OCI-LY3 (cell line): ENCODE results near the gene VOPP1.

Experiments used
- H2AFZ ChIP-seq: fragments of 200-600, 300-600 bp; shearing (Covaris generic); 2 replicates; pipeline ENCODE4 v1.6.0; 2014; ENCODE audit warnings: antibody characterized with exemption, low read depth, low read length
- H3K27ac ChIP-seq: fragments of 200-600, 300-600 bp; sonication (generic); 2 replicates; pipeline ENCODE4 v1.5.1; 2014; ENCODE audit warnings: mild to moderate bottlenecking, low read length, moderate library complexity, mixed read lengths
- H3K27me3 ChIP-seq: fragments of 200-600, 300-600 bp; sonication (generic); 2 replicates; pipeline ENCODE4 v1.6.1; 2014; ENCODE audit warnings: low read depth, low read length, mixed read lengths
- H3K36me3 ChIP-seq: fragments of 200-600, 300-600 bp; sonication (generic); replicated peaks from 2 replicates; pipeline ENCODE3; 2014; ENCODE audit warnings: low read depth, low read length, mixed read lengths
- H3K4me1 ChIP-seq: fragments of 300-600, 200-600 bp; sonication (generic); 2 replicates; pipeline ENCODE4 v1.6.1; 2014; ENCODE audit warnings: low read length, mixed read lengths
- H3K4me2 ChIP-seq: fragments of 200-600, 300-600 bp; sonication (generic); 2 replicates; pipeline ENCODE4 v1.6.1; 2014; ENCODE audit warnings: low read length, mixed read lengths
- H3K4me3 ChIP-seq: fragments of 300-600, 200-600 bp; sonication (generic); 2 replicates; pipeline ENCODE4 v1.5.1; 2014; ENCODE audit warnings: antibody characterized with exemption, mild to moderate bottlenecking, low read length, moderate library complexity
- H3K79me2 ChIP-seq: fragments of 300-600, 200-600 bp; shearing (Covaris generic); 2 replicates; pipeline ENCODE4 v1.6.1; 2014; ENCODE audit warnings: mild to moderate bottlenecking, low read length, mixed read lengths
- H3K9ac ChIP-seq: fragments of 300-600, 200-600 bp; shearing (Covaris generic); 2 replicates; pipeline ENCODE4 v1.6.0; 2014; ENCODE audit warnings: mild to moderate bottlenecking, low read length, moderate library complexity
- H3K9me3 ChIP-seq: fragments of 200-600, 300-600 bp; shearing (Covaris generic); 2 replicates; pipeline ENCODE4 v1.6.1; 2014; ENCODE audit warnings: low read length, mixed read lengths; ENCODE audit not compliant: insufficient read depth
- H4K20me1 ChIP-seq: fragments of 200-600, 300-600 bp; sonication (generic); 2 replicates; pipeline ENCODE4 v1.6.1; 2016; ENCODE audit warnings: low read length, mixed read lengths; ENCODE audit not compliant: insufficient read depth
- EZH2phosphoT487 ChIP-seq: fragments of 200-600 bp; shearing (Covaris generic); IDR thresholded peaks from 2 replicates; pipeline ENCODE4 v1.6.1; 2018; ENCODE audit warnings: antibody characterized with exemption, mixed run types, low read depth
- TF ChIP-seq, protein P1 (sequence below): fragments of 200-600, 300-600 bp; sonication (generic); IDR thresholded peaks from 2 replicates; pipeline ENCODE4 v1.5.1; 2014; ENCODE audit warnings: antibody characterized with exemption, low read length, low read depth

VOPP1 gene

GRCh38 chr7:55469721-55470120 is 102.6 kb downstream of the VOPP1 start:
- no peak overlapping the region for H3K27ac ChIP-seq
- peaks cover 66% of the 10 kb centered on the region for H3K79me2 ChIP-seq

GRCh38 chr7:55469271-55469681 is 103.0 kb downstream of the VOPP1 start:
- Histone ChIP-seq H2AFZ (no peak overlapping the region), H3K27ac (no peak overlapping the region), H3K4me2 (no peak overlapping the region), H3K9ac (no peak overlapping the region), H3K9me3 (no peaks in the 10 kb centered on the region), H3K36me3 (peaks cover 70% of the 10 kb centered on the region), H3K4me1 (no peaks in the 10 kb centered on the region), H3K27me3 (no peaks in the 10 kb centered on the region), H4K20me1 (peaks cover 35% of the 10 kb centered on the region), H3K4me3 (no peak overlapping the region), H3K79me2 (peaks cover 66% of the 10 kb centered on the region)
- TF ChIP-seq EZH2phosphoT487 = no peak
- TF ChIP-seq, protein P1, sequence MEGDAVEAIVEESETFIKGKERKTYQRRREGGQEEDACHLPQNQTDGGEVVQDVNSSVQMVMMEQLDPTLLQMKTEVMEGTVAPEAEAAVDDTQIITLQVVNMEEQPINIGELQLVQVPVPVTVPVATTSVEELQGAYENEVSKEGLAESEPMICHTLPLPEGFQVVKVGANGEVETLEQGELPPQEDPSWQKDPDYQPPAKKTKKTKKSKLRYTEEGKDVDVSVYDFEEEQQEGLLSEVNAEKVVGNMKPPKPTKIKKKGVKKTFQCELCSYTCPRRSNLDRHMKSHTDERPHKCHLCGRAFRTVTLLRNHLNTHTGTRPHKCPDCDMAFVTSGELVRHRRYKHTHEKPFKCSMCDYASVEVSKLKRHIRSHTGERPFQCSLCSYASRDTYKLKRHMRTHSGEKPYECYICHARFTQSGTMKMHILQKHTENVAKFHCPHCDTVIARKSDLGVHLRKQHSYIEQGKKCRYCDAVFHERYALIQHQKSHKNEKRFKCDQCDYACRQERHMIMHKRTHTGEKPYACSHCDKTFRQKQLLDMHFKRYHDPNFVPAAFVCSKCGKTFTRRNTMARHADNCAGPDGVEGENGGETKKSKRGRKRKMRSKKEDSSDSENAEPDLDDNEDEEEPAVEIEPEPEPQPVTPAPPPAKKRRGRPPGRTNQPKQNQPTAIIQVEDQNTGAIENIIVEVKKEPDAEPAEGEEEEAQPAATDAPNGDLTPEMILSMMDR = no peak

More at GRCh38 chr7:55469721-55470120, 102.6 kb downstream of the VOPP1 start:
- Histone ChIP-seq H3K4me2 (no peak overlapping the region), H3K4me3 (no peak overlapping the region), H3K9ac (no peak overlapping the region), H4K20me1 (peaks cover 39% of the 10 kb centered on the region), H3K4me1 (no peaks in the 10 kb centered on the region), H3K9me3 (no peaks in the 10 kb centered on the region), H3K36me3 (peaks cover 70% of the 10 kb centered on the region), H3K27me3 (no peaks in the 10 kb centered on the region), H2AFZ (no peak overlapping the region)
- TF ChIP-seq, protein P1 = no peak
- TF ChIP-seq EZH2phosphoT487 = no peak

GRCh38 chr7:55468495-55468894 is 103.8 kb downstream of the VOPP1 start:
- no peak overlapping the region for H2AFZ ChIP-seq
- H3K9me3 ChIP-seq = no peaks in the 10 kb centered on the region
- H3K4me2 ChIP-seq = no peak overlapping the region
- peaks cover 70% of the 10 kb centered on the region for H3K36me3 ChIP-seq
- no peak overlapping the region for H3K4me3 ChIP-seq
- H3K79me2 ChIP-seq = peaks cover 66% of the 10 kb centered on the region
- H3K4me1 ChIP-seq = no peaks in the 10 kb centered on the region
- TF ChIP-seq EZH2phosphoT487 = no peak
- TF ChIP-seq, protein P1 = no peak
- H3K27ac ChIP-seq = no peak overlapping the region
- H3K27me3 ChIP-seq = no peaks in the 10 kb centered on the region
- peaks cover 27% of the 10 kb centered on the region for H4K20me1 ChIP-seq
- H3K9ac ChIP-seq = no peak overlapping the region

DNA sequence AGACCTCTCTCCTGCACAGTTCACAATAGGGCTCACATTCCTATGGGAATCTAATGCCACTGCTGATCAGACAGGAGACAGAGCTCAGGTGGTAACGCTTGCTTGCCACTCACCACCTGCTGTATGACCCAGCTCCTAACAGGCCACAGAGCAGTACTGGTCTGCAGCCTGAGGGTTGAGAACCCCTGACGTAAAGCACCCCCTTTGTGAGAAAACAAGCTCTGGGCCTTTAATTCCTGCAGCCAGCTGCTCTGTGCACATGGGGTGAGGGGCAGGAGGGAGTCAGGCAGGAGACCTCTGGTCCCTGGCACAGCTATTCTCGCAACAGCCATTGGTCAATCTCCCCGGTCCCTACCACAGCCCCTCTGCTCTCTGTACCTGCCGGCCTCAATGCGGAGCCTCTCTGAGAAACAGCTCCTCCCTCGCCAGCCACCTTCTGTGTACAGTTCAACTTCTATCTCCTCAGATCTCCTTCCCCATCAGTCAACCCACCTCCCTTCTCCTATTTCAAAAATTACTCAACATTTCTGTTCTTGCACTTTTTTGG is 105.2 kb downstream of the VOPP1 start:
- TF ChIP-seq, protein P1 = no peak
- TF ChIP-seq EZH2phosphoT487 = no peak
- Histone ChIP-seq H3K27me3 (no peaks in the 10 kb centered on the region), H3K4me2 (no peak overlapping the region), H3K9ac (no peak overlapping the region), H3K4me1 (no peaks in the 10 kb centered on the region), H3K36me3 (peaks cover 75% of the 10 kb centered on the region), H3K4me3 (no peak overlapping the region), H3K9me3 (no peaks in the 10 kb centered on the region), H3K79me2 (peaks cover 63% of the 10 kb centered on the region), H2AFZ (no peak overlapping the region), H4K20me1 (peaks cover 21% of the 10 kb centered on the region), H3K27ac (no peak overlapping the region)
